Measurements from ENCODE around the gene PTPN20. TPM values are rescaled to one million over a fixed set of nuclear protein-coding genes. Genes with fewer than 3 reads are reported as not detected.

PTPN20 gene
- total RNA-seq, 1 donor from 2014 or later, result 1.5 TPM

DNA sequence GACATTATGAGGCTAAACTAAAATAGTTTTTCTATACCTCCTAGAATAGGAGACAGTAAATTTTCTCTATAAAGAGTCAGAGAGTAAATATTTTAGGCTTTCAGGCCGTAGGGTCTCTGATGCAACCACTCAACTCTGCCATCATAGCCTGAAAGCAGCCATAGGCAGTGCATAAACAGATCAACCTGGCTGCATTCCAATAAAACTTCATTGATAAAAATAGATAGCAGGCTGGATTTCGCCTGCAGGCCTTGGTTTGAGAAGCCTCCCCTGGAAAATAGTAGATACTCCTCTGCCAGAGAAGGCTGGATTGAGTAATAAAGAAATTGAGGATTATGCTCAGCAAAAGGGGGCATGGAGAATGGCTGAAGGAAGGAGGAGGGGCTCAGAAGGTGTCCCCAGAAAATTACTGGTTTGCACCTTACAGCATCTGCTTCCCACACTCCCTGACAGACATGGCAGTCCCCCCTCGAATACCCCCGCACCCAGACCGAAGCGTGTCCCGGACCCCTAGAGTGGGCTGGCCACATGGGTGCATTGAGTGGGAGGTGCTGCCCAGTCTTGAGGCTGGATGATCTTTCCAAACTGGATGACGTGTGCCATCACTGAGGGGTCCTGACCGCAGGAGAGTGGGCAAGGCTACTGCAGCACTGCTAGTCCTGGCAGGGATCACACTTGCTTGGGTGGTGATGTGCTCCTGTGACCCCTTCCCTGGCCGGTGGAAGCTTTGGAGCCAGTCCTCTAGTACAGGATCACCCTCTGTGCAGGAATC lies 126.6 kb downstream of the PTPN20 start:
- intact Hi-C loops (cut with DNase I), result no loop called here
- Histone ChIP-seq H3K27me3 (no peaks in the 10 kb centered on the region), H3K9me3 (no peaks in the 10 kb centered on the region), H3K36me3 (no peaks in the 10 kb centered on the region), H3K27ac (no peak overlapping the region), H3K4me3 (no peak overlapping the region), H3K4me1 (no peaks in the 10 kb centered on the region)
- DNase-seq (ENCODE audit: extremely low spot score in 2 of 2), result no peak
- TF ChIP-seq, protein P1, sequence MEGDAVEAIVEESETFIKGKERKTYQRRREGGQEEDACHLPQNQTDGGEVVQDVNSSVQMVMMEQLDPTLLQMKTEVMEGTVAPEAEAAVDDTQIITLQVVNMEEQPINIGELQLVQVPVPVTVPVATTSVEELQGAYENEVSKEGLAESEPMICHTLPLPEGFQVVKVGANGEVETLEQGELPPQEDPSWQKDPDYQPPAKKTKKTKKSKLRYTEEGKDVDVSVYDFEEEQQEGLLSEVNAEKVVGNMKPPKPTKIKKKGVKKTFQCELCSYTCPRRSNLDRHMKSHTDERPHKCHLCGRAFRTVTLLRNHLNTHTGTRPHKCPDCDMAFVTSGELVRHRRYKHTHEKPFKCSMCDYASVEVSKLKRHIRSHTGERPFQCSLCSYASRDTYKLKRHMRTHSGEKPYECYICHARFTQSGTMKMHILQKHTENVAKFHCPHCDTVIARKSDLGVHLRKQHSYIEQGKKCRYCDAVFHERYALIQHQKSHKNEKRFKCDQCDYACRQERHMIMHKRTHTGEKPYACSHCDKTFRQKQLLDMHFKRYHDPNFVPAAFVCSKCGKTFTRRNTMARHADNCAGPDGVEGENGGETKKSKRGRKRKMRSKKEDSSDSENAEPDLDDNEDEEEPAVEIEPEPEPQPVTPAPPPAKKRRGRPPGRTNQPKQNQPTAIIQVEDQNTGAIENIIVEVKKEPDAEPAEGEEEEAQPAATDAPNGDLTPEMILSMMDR (IDR thresholded peaks at IDR 0.05), result no peak
- no peak for TF ChIP-seq POLR2AphosphoS5 (IDR thresholded peaks at IDR 0.05; ENCODE audit: insufficient read depth in 1 of 2, low read depth in 1 of 2)
- no peak for TF ChIP-seq POLR2A (IDR thresholded peaks at IDR 0.05)

DNA sequence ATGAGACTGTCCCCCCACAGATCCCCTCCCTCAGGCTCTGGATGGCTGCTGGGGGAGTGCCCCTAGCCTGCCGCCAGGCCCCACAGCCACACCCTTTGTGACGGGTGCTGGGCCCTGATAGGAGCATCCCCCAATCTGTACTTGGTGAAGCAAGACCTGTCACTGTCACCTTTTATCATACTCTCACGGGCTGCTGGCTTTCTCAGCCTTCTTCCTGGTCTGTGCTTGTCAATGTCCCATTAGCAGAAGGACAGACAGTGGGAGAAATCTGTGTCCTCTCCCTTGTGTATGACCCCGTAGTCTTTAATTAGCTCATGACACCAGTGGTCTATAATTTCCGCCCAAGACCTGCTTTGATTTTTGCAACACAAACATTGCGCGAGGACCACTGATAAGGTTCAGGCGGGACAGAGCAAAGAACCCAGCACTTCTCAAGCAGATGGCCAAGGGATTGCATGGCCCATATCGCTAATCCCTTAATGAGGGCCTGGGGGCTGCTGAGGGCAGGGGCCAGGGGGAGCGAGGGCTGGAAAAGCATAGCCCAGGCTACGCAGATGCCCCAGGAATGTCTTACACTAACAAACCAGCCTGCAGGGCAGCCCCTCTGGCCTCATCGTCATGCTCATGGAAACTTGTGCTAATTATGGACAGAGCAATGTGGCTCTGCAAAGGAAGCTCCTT lies 127.8 kb downstream of the PTPN20 start:
- DNase-seq (ENCODE audit: extremely low spot score in 2 of 2), result no peak
- intact Hi-C loops (cut with DNase I), result no loop called here
- no peaks in the 10 kb centered on the region for H3K9me3 ChIP-seq
- no peaks in the 10 kb centered on the region for H3K27me3 ChIP-seq
- no peak overlapping the region for H3K27ac ChIP-seq
- no peaks in the 10 kb centered on the region for H3K36me3 ChIP-seq
- H3K4me3 ChIP-seq, result no peak overlapping the region
- TF ChIP-seq, protein P1 (IDR thresholded peaks at IDR 0.05), result no peak
- TF ChIP-seq POLR2AphosphoS5 (IDR thresholded peaks at IDR 0.05; ENCODE audit: insufficient read depth in 1 of 2, low read depth in 1 of 2) (no peak), POLR2A (IDR thresholded peaks at IDR 0.05) (no peak)
- no peaks in the 10 kb centered on the region for H3K4me1 ChIP-seq

DNA sequence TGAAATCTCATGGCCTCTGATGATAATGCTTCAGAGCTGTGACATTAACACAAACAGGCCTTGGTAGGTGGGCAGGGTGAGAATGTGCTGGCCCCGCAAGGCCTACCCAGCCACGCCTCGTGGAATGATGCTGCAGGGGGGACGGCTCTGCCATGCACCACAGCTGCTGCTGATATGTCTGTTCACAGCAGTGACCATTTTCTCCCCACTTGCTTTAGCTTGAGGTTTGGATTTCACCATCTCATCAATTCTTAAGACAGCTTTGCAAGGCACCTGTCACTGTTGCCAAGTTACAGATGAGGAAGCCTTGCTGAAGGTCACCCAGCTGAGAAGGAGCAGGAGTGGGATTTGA lies 128.3 kb downstream of the PTPN20 start:
- DNase-seq (ENCODE audit: extremely low spot score in 2 of 2), result no peak
- Histone ChIP-seq H3K27ac (no peak overlapping the region), H3K36me3 (no peaks in the 10 kb centered on the region), H3K4me1 (no peaks in the 10 kb centered on the region), H3K9me3 (no peaks in the 10 kb centered on the region), H3K27me3 (no peaks in the 10 kb centered on the region), H3K4me3 (no peak overlapping the region)
- TF ChIP-seq POLR2AphosphoS5 (IDR thresholded peaks at IDR 0.05; ENCODE audit: insufficient read depth in 1 of 2, low read depth in 1 of 2), result no peak
- TF ChIP-seq, protein P1 (IDR thresholded peaks at IDR 0.05), result no peak
- TF ChIP-seq POLR2A (IDR thresholded peaks at IDR 0.05), result no peak
- intact Hi-C loops (cut with DNase I), result no loop called here

DNA sequence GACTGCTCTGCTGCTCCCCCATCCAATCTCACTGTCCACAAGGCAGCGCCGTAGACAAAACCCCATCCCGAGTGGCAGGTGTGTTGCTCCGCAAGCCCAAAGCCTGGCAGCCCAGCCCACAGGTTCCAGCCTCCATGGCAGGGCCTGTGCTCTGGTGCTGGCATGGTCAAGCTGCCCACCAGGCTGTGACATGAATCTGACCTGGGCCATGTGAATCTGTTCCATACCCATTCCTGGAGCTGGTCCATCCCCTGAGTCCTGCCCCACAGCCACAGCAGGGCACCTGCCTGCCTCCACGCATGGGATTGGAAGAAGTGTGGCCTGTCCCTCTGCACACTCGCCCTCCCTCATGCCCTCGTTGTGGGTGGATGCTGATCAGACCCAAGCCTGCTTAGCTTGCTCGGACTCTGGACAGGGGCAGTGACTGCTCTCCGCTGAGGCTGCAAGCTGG lies 128.8 kb downstream of the PTPN20 start:
- Histone ChIP-seq H3K9me3 (no peaks in the 10 kb centered on the region), H3K27ac (no peak overlapping the region), H3K4me1 (no peaks in the 10 kb centered on the region), H3K36me3 (no peaks in the 10 kb centered on the region), H3K4me3 (no peak overlapping the region), H3K27me3 (no peaks in the 10 kb centered on the region)
- intact Hi-C loops (cut with DNase I), result loop anchor here (10.0 kb wide), 1 partner anchor 265 kb away; the partner anchor contains the start of gene GDF10
- DNase-seq (ENCODE audit: extremely low spot score in 2 of 2), result no peak
- no peak for TF ChIP-seq POLR2A (IDR thresholded peaks at IDR 0.05)
- TF ChIP-seq POLR2AphosphoS5 (IDR thresholded peaks at IDR 0.05; ENCODE audit: insufficient read depth in 1 of 2, low read depth in 1 of 2), result no peak
- TF ChIP-seq, protein P1 (IDR thresholded peaks at IDR 0.05), result no peak

DNA sequence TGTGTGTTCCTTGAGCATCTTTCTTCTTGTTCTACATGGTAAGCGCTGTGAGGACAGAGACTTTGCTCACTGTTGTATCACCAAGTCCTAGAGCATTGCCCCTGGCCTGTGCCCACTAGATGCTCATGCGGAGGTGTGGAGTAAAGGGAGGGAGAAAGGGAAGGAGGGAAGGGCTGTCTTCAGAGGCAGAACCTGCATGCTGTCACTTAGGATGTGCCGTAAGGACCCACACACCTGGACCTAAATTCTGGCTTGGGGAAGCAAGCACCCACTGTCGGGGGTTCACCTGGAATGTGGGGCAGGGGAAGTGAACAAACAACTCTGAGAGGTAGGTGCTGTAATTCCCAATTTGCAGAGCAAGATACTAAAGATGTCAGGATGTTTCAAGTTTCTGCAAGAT lies 129.5 kb downstream of the PTPN20 start:
- DNase-seq (ENCODE audit: extremely low spot score in 2 of 2), result no peak
- Histone ChIP-seq H3K27ac (no peak overlapping the region), H3K27me3 (no peaks in the 10 kb centered on the region), H3K4me1 (no peaks in the 10 kb centered on the region), H3K4me3 (no peak overlapping the region), H3K9me3 (no peaks in the 10 kb centered on the region), H3K36me3 (no peaks in the 10 kb centered on the region)
- no peak for TF ChIP-seq POLR2AphosphoS5 (IDR thresholded peaks at IDR 0.05; ENCODE audit: insufficient read depth in 1 of 2, low read depth in 1 of 2)
- no peak for TF ChIP-seq POLR2A (IDR thresholded peaks at IDR 0.05)
- TF ChIP-seq, protein P1 (IDR thresholded peaks at IDR 0.05), result no peak
- intact Hi-C loops (cut with DNase I), result loop anchor here (10.0 kb wide), 1 partner anchor 264 kb away; the partner anchor contains the start of gene GDF10
